Left renal pelvis (tissue), 4 donors: ENCODE data around the gene CCNC. TPM values are rescaled to one million over a fixed set of nuclear protein-coding genes. Genes with fewer than 3 reads are reported as not detected.

Experiments used
- DNase-seq, 4 donors: peaks; one replicate each; pipeline ENCODE4 v3.0.0-alpha.2; 2013; ENCODE audit warnings: low read depth in 4 of 4, low spot score in 3 of 4
- polyA plus RNA-seq, 4 donors: library from polyadenylated mRNA; unstranded; fragments of 120-200 nt; gene quantifications; one replicate each; pipeline ENCODE4 v1.2.1, GENCODE V29; 2013; ENCODE audit not compliant: insufficient read length in 4 of 4

CCNC gene
- polyA plus RNA-seq, 4 donors = 59.4 to 94.1 (median 88.0) TPM

GRCh38 chr6:99550046-99550748 is 18.3 kb downstream of the CCNC start:
- no peak for DNase-seq

GRCh38 chr6:99548706-99549105 is 19.8 kb downstream of the CCNC start:
- DNase-seq = no peak

- DNase-seq = no peak
Observed at GRCh38 chr6:99547526-99547925, 20.9 kb downstream of the CCNC start.

GRCh38 chr6:99545442-99545841 is 23.0 kb downstream of the CCNC start:
- DNase-seq = no peak

GRCh38 chr6:99543968-99544367 is 24.5 kb downstream of the CCNC start:
- no peak for DNase-seq

GRCh38 chr6:99530627-99531026 is 37.8 kb downstream of the CCNC start:
- no peak for DNase-seq

GRCh38 chr6:99522531-99522930 is 45.9 kb downstream of the CCNC start:
- no peak for DNase-seq

GRCh38 chr6:99521633-99522151 is 46.8 kb downstream of the CCNC start:
- DNase-seq = peak in 3 of 4 donors; percentile 14 to 32 (median 16)

- DNase-seq = peak; percentile 51 to 79 (median 65)
Observed at GRCh38 chr6:99520855-99521632, 47.4 kb downstream of the CCNC start.

GRCh38 chr6:99519446-99519845 is 49.0 kb downstream of the CCNC start:
- no peak for DNase-seq

- DNase-seq = no peak
Observed at GRCh38 chr6:99514089-99514488, 54.4 kb downstream of the CCNC start.

- no peak for DNase-seq
Observed at GRCh38 chr6:99512033-99512432, 56.4 kb downstream of the CCNC start.

- DNase-seq = no peak
Observed at GRCh38 chr6:99507648-99508047, 60.8 kb downstream of the CCNC start.

GRCh38 chr6:99501762-99502161 is 66.7 kb downstream of the CCNC start:
- no peak for DNase-seq

- DNase-seq = no peak
Observed at GRCh38 chr6:99498421-99498820, 70.0 kb downstream of the CCNC start.

- DNase-seq = no peak
Observed at GRCh38 chr6:99495466-99495865, 73.0 kb downstream of the CCNC start.

Other genes with a start within 250 kb of the CCNC start
- 1 to 10 TPM; 4.7 to 9.3 (median 5.6) TPM for gene FAXC, start 219.0 kb downstream of the CCNC start, polyA plus RNA-seq
- gene COQ3, start 174.5 kb downstream of the CCNC start, polyA plus RNA-seq = 10 to 100 TPM; 10.4 to 13.2 (median 12.3) TPM
- gene PNISR, start 143.4 kb downstream of the CCNC start, polyA plus RNA-seq = 100 to 1,000 TPM; 238 to 415 (median 323) TPM
- 10 to 100 TPM in 2 of 4 donors, 1 to 10 TPM in 2; 8.0 to 13.1 (median 10.6) TPM for gene USP45, start 53.2 kb downstream of the CCNC start, polyA plus RNA-seq
- gene PRDM13, start 38.2 kb upstream of the CCNC start, polyA plus RNA-seq = not detected